ENCODE measurements around the gene CZIB.
A peak's percentile ranks its signal among the peaks of the same experiment; 100 is the strongest.
"Not testable (repeated sequence)": the region's sequence is repeated elsewhere in the genome, so short reads cannot be mapped to it uniquely, and the experiment has no call there.

CZIB gene

GRCh38 chr1:53238197-53239155 lies 18.0 kb upstream of the CZIB start, which contains the start of gene MAGOH:
Gene MAGOH (minus strand): TSS chr1:53238518. CDS start chr1:53238448, 70 bp downstream.
- peak; percentile 93 for DNase-seq (ENCODE audit: low read depth)

DNA sequence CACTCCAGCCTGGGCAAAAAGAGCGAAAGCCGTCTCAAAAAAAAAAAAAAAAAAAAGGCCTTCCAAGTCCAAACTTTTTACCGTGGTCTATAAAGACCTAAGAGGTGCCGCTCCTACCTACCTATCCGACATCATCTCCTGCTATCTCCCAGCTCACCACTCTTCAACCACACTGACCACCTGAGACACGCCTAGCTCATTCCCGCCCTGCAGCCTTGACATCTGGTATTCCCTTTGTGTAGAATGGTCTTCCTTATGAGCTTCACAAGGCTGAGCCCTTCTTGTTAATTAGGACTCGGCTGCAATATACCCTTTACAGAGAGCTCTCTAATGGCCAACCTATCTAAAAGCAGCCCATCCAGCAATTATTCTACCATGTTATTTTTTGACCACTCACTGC lies 17.2 kb upstream of the CZIB start:
- no peak for DNase-seq (ENCODE audit: low read depth)

GRCh38 chr1:53220962-53221286 lies 490 bp upstream of the CZIB start:
- no peak for DNase-seq (ENCODE audit: low read depth)

GRCh38 chr1:53219711-53220110 lies 723 bp downstream of the CZIB start:
- no peak for DNase-seq (ENCODE audit: low read depth)

DNA sequence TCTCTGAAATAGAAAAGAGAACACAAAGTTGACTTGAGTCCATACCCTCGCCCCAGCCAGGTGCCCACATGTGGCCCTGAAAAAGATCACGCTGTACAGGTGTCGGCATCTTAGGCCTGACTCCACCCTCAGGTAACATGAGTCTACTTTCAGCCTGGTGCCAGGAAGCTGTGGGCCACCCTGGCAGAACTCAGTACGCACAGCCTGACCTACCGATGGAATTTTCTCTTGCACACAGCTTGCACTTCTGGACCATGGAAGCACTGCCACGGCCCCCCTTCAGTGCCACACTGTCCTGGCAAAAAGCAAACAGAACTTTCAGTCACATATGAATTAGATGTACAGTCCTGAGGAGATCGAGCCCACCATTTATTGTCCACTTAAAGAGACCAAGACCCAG lies 2.2 kb downstream of the CZIB start:
- DNase-seq (ENCODE audit: low read depth) = no peak

GRCh38 chr1:53214376-53214940 lies 6.0 kb downstream of the CZIB start:
- no peak for DNase-seq (ENCODE audit: low read depth)

GRCh38 chr1:53210954-53211353 lies 9.5 kb downstream of the CZIB start:
- DNase-seq (ENCODE audit: low read depth) = no peak

GRCh38 chr1:53210352-53210751 lies 10.1 kb downstream of the CZIB start:
- no peak for DNase-seq (ENCODE audit: low read depth)

- no peak for DNase-seq (ENCODE audit: low read depth)
Observed at GRCh38 chr1:53207726-53208125, 12.7 kb downstream of the CZIB start.

DNA sequence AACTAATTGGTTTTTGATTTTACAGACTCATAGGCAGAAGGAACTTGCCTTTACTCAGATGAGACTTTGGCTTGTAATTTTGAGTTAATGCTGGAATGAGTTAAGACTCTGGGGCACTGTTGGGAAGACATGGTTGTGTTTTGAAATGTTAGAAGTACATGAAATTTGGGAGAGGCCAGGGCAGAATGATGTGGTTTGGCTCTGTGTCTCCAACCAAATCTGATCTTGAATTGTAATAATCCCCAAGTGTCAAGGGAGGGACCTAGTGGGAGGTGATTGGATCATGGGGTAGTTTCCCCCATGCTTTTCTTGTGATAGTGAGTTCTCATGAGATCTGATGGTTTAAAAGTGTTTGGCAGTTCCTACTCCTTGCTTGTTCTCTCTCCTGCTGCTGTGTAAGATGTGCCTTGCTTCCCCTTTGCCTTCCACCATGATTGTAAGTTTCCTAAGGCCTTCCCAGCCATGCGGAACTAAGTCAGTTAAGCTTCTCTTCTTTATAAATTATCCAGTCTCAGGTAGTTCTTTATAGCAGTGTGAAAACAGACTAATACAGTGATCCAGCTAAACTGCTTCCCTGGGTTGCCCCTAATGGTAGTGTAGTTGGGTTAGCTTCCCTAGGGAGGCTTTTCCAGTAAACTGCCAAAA lies 13.6 kb downstream of the CZIB start:
- no peak for DNase-seq (ENCODE audit: low read depth)

DNA sequence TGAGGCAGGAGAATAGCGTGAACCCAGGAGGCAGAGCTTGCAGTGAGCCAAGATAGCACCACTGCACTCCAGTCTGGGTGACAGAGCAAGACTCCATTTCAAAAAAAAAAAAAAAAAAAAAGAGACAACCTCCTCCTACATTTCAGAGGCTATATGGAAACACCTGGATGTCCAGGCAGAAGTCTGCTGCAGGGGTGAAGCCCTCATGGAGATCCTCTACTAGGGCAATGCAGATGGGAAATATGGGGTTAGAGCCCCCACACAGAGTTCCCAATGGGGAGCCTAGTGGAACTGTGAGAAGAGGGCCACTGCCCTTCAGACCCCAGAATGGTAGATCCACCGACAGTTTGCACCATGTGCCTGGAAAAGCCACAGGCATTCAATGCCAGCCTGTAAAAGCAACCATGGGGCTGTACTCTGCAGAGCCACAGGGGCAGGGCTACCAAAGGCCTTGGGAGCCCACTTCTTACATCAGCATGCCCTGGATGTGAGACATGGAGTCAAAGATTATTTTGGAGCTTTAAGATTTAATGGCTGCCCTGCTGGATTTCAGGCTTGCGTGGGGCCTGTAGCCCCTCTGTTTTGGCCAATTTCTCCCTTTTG lies 14.2 kb downstream of the CZIB start:
- DNase-seq (ENCODE audit: low read depth) = not testable (repeated sequence)

DNA sequence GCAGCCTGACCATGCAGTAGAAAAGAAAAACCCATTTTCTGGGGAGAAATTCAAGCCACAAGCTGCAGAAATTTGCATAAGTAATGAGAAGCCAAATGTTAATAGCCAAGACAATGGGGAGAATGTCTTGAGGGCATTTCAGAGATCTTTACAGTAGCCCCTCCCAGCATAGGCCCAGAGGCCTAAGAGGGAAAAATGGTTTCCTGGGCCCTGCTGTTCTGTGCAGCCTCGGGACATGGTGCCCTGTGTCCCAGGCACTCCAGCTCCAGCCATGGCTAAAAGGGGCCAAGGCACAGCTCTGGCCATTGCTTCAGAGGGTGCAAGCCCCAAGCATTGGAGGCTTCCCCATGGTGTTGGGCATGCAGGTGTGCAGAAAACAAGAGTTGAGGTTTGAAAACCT lies 14.9 kb downstream of the CZIB start:
- not testable (repeated sequence) for DNase-seq (ENCODE audit: low read depth)

- DNase-seq (ENCODE audit: low read depth) = no peak
Observed at GRCh38 chr1:53203466-53203865, 17.0 kb downstream of the CZIB start.

GRCh38 chr1:53198241-53198651 lies 22.2 kb downstream of the CZIB start:
- no peak for DNase-seq (ENCODE audit: low read depth)

- no peak for DNase-seq (ENCODE audit: low read depth)
Observed at GRCh38 chr1:53197291-53198200, 22.9 kb downstream of the CZIB start.

DNA sequence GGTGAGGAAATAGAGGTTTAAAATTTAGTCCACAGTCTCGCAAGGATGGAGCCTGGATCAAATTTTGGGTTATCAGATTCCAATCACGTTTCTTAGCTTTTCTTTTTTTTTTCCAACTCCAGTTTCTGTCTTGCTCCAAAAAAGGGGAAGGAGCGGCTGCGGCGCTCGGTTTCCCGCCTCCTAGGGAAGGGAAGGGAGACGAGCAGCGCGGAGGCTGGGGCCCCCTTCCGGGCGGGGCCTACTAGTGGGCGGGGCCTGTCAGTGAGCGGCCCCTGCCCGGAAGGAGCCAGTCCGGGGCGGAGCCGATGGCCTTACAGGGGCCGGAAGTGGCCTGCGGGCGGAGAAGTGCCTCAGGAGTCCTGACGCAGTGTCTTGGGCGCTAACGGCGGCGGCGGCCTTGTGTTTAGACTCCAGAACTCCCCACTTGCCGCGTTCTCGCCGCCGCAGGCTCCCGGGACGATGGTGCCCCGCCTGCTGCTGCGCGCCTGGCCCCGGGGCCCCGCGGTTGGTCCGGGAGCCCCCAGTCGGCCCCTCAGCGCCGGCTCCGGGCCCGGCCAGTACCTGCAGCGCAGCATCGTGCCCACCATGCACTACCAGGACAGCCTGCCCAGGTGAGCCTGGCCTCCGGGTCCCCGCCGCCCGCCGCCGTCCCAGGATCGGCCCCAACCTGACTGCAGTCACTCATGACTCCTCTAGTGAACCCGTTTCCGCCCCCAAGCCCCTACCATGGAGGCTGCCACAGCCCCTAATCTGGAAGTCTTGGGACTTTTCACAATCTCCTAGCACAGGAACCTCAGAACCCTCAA lies 23.7 kb downstream of the CZIB start, which contains the start of gene CPT2:
Gene CPT2 (plus strand): TSS at position 340 of the 806 bp plus-strand sequence. CDS start 120 bp downstream, at position 460.
- peak; percentile 91 for DNase-seq (ENCODE audit: low read depth)

DNA sequence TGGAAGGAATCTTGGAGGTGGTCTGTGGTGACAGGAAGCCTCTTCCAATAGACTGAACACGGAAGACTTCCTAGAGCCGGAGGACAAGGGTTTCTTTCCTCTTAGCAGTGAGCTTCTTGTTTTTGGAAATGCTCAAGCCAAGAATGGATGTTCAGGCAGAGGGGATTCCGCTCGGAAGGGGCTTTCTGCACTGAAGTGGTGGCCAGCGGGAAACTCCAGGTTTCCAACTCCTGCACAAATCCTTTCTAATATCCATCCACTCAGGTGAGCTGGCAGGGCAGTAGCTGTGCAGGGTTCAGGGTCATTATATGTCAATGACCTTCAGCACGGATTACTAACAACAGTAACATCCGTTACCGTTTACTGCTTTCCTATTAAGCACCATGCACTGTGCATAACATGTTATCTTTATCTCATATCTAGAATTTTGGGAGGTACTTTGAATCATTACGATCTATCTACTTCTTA lies 24.4 kb downstream of the CZIB start:
- no peak for DNase-seq (ENCODE audit: low read depth)

- DNase-seq (ENCODE audit: low read depth) = no peak
Observed at GRCh38 chr1:53195246-53196016, 25.0 kb downstream of the CZIB start.

- DNase-seq (ENCODE audit: low read depth) = no peak
Observed at GRCh38 chr1:53190210-53190611, 30.2 kb downstream of the CZIB start.

DNA sequence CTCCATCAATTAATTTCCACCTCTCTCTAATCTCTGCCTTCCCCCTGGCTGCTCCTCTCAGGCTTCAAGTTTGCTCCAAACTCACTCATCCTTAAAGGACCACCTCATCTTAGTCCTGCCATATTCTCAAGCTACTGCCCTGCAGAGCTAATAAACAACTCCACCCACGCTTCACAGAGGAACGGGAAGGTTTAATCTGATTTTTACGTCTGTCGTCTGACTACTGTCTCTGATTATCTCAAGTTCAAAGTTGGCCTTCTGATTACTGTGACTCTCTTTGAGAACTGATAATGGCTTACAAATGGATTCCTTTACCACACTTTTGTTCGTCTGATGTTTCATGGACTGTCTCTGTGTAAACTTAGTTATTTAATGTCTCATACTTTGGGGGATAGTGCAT lies 31.4 kb downstream of the CZIB start:
- DNase-seq (ENCODE audit: low read depth) = no peak

Measured in stimulated activated CD8-positive, alpha-beta memory T cell treated with anti-CD3 and anti-CD28 coated beads, Interleukin-4, amount 100 ng/mL, for 24 hours (primary cell).